Aorta (tissue), 5 donors: ENCODE data around the gene CHPT1. TPM values are rescaled to one million over a fixed set of nuclear protein-coding genes. Genes with fewer than 3 reads are reported as not detected.

ENCODE experiments used
- ATAC-seq: fragments of 200-7000 bp; cut with Tn5 transposase; one replicate; pipeline ENCODE4 v1.9.1; 2022; ENCODE audit warnings: moderate library complexity; ENCODE audit not compliant: low FRiP score
- DNase-seq, 2 donors: peaks; one replicate each; pipeline ENCODE4 v3.0.0-alpha.2; 2020
- H3K27ac ChIP-seq, 2 donors: one replicate each; pipeline ENCODE4 v1.5.1; 2013; ENCODE audit warnings: low read length in 2 of 2, mild to moderate bottlenecking in 2 of 2, moderate library complexity in 2 of 2, control low read depth in 1 of 2, inconsistent platforms in 1 of 2, low read depth in 1 of 2
- H3K27me3 ChIP-seq, 2 donors: one replicate each; pipeline ENCODE4 v1.6.1; 2013; ENCODE audit warnings: control low read depth in 1 of 2, low read length in 1 of 2, mild to moderate bottlenecking in 1 of 2, moderate library complexity in 1 of 2; ENCODE audit not compliant: insufficient read depth in 2 of 2, control insufficient read depth in 1 of 2
- H3K36me3 ChIP-seq, 2 donors: one replicate each; pipeline ENCODE4 v1.6.1; 2013; ENCODE audit warnings: control low read depth in 1 of 2, low read length in 1 of 2, mild to moderate bottlenecking in 1 of 2; ENCODE audit not compliant: insufficient read depth in 2 of 2, control insufficient read depth in 1 of 2
- H3K4me1 ChIP-seq, 2 donors: one replicate each; pipeline ENCODE4 v1.6.1; 2013; ENCODE audit warnings: low read length in 2 of 2, control low read depth in 1 of 2, mild to moderate bottlenecking in 1 of 2, moderate library complexity in 1 of 2; ENCODE audit not compliant: insufficient read depth in 2 of 2, control insufficient read depth in 1 of 2
- H3K4me3 ChIP-seq, 2 donors: one replicate each; pipeline ENCODE4 v1.5.1; 2013; ENCODE audit warnings: low read length in 2 of 2, control low read depth in 1 of 2, mild to moderate bottlenecking in 1 of 2
- H3K9me3 ChIP-seq: one replicate; pipeline ENCODE4 v1.6.1; 2013; ENCODE audit warnings: mild to moderate bottlenecking, low read length; ENCODE audit not compliant: control insufficient read depth
- WGBS, 2 donors: extraction: QIAGEN DNeasy Blood & Tissue Kit; methylation state at CpG; one replicate each; pipeline ENCODE4 v1.1.7; 2013; 5-methylcytosine and 5-hydroxymethylcytosine counted together
- intact Hi-C, 2 donors: fragments of 100-400 bp; cut with DNase I; formaldehyde crosslinking; loops; one replicate each; pipeline versions ENCODE4 v1.14.2 to v1.15.0; 2022
- polyA plus RNA-seq, 2 donors: library from polyadenylated mRNA; stranded (reverse); fragments of 200-250 nt; gene quantifications; one replicate each; pipeline ENCODE4 v1.2.3, GENCODE V29; 2013
- total RNA-seq, 2 donors: library from RNA; stranded (reverse); fragmentation: NEBNext Ultra II Directional; extraction: Animal tissue kit (Norgen Biotek cat#: 25700); gene quantifications; one replicate each; pipeline ENCODE4 v1.2.1, GENCODE V29; 2021
- donor health status: healthy with polysubstance abuse.
- donor health status: Bipolar disorder and iron deficiency.
- donor health status: DM: no; HTN: no; CAD: no.
- donor health status: DM: no; HTN: no; CAD: no.
- donor health status: DM: yes; HTN: yes; CAD: no.

CHPT1 gene
- total and polyA plus RNA-seq, 4 donors = 34.1 to 83.8 (median 45.9) TPM

- no peak for ATAC-seq
These were observed 3.1 kb upstream of the CHPT1 start for GRCh38 chr12:101694297-101694848.

GRCh38 chr12:101694986-101695385 is 2.5 kb upstream of the CHPT1 start:
- intact Hi-C loops = no loop called here
- Histone ChIP-seq H3K4me3 (no peak overlapping the region), H3K36me3 (no peaks in the 10 kb centered on the region), H3K27ac (no peak overlapping the region), H3K9me3 (no peaks in the 10 kb centered on the region), H3K4me1 (no peaks in the 10 kb centered on the region), H3K27me3 (no peaks in the 10 kb centered on the region)
- DNase-seq (no peak), ATAC-seq (no peak)
- 99% methylated on average over 2 of the region's 2 CpGs for WGBS, 2 donors

More at GRCh38 chr12:101694297-101694848, 3.1 kb upstream of the CHPT1 start:
- Histone ChIP-seq H3K36me3 (no peaks in the 10 kb centered on the region), H3K4me3 (no peak overlapping the region), H3K4me1 (no peaks in the 10 kb centered on the region), H3K9me3 (no peaks in the 10 kb centered on the region), H3K27ac (no peak overlapping the region), H3K27me3 (no peaks in the 10 kb centered on the region)
- WGBS, 2 donors = 96 to 97% methylated on average over 2 of the region's 2 CpGs
- no peak for DNase-seq
- intact Hi-C loops = no loop called here

- H3K27ac ChIP-seq = no peak overlapping the region
- no peak for DNase-seq
- no peaks in the 10 kb centered on the region for H3K36me3 ChIP-seq
These were observed 1.7 kb upstream of the CHPT1 start for GRCh38 chr12:101695706-101696105.

GRCh38 chr12:101696251-101697196 is 916 bp upstream of the CHPT1 start:
- Histone ChIP-seq H3K4me1 (no peaks in the 10 kb centered on the region), H3K4me3 (peak overlapping the region; percentile 52 to 68), H3K27me3 (no peaks in the 10 kb centered on the region), H3K27ac (peak overlapping the region in 1 of 2 donors; percentile 64), H3K9me3 (no peaks in the 10 kb centered on the region), H3K36me3 (no peaks in the 10 kb centered on the region)
- intact Hi-C loops = no loop called here
- DNase-seq = peak; percentile 56 to 74
- 17 to 21% methylated on average over 18 of the region's 18 CpGs for WGBS, 2 donors
- peak; percentile 15 for ATAC-seq

More at GRCh38 chr12:101695706-101696105, 1.7 kb upstream of the CHPT1 start:
- H3K9me3 ChIP-seq = no peaks in the 10 kb centered on the region
- H3K27me3 ChIP-seq = no peaks in the 10 kb centered on the region
- intact Hi-C loops = no loop called here
- no peak overlapping the region for H3K4me3 ChIP-seq
- no peaks in the 10 kb centered on the region for H3K4me1 ChIP-seq
- no peak for ATAC-seq
- 92 to 97% methylated on average over 1 of the region's 1 CpG for WGBS, 2 donors

GRCh38 chr12:101697930-101698799 is 725 bp downstream of the CHPT1 start:
- peak; percentile 80 for ATAC-seq
- Histone ChIP-seq H3K27me3 (no peaks in the 10 kb centered on the region), H3K36me3 (no peaks in the 10 kb centered on the region), H3K9me3 (no peaks in the 10 kb centered on the region), H3K4me1 (peaks cover 0 to 2% of the 10 kb centered on the region in 2 donors), H3K4me3 (peak overlapping the region; percentile 52 to 68), H3K27ac (peak overlapping the region; percentile 43 to 70)
- DNase-seq = peak; percentile 62 to 85
- 0% methylated on average over 48 to 67 of the region's 67 CpGs for WGBS, 2 donors
- intact Hi-C loops = no loop called here

GRCh38 chr12:101698800-101699347 is 1.4 kb downstream of the CHPT1 start:
- WGBS, 2 donors = 81 to 82% methylated on average over 12 of the region's 12 CpGs
- H3K4me1 ChIP-seq = peaks cover 0 to 2% of the 10 kb centered on the region in 2 donors
- intact Hi-C loops = no loop called here
- DNase-seq (no peak), ATAC-seq (no peak)
- H3K9me3 ChIP-seq = no peaks in the 10 kb centered on the region
- H3K4me3 ChIP-seq = peak overlapping the region; percentile 52 to 68
- H3K27me3 ChIP-seq = no peaks in the 10 kb centered on the region
- no peaks in the 10 kb centered on the region for H3K36me3 ChIP-seq
- no peak overlapping the region for H3K27ac ChIP-seq

GRCh38 chr12:101700299-101700820 is 2.9 kb downstream of the CHPT1 start:
- DNase-seq (no peak), ATAC-seq (no peak)
- Histone ChIP-seq H3K4me3 (no peak overlapping the region), H3K36me3 (no peaks in the 10 kb centered on the region), H3K4me1 (peaks cover 0 to 2% of the 10 kb centered on the region in 2 donors), H3K9me3 (no peaks in the 10 kb centered on the region), H3K27ac (no peak overlapping the region), H3K27me3 (no peaks in the 10 kb centered on the region)
- 88 to 89% methylated on average over 2 of the region's 2 CpGs for WGBS, 2 donors
- intact Hi-C loops = no loop called here

- intact Hi-C loops = no loop called here
- DNase-seq (no peak), ATAC-seq (no peak)
- WGBS, 2 donors = 84 to 88% methylated on average over 3 of the region's 3 CpGs
- H3K27ac ChIP-seq = no peak overlapping the region
- no peaks in the 10 kb centered on the region for H3K36me3 ChIP-seq
- no peaks in the 10 kb centered on the region for H3K9me3 ChIP-seq
- no peaks in the 10 kb centered on the region for H3K27me3 ChIP-seq
- H3K4me3 ChIP-seq = no peak overlapping the region
- peaks cover 0 to 2% of the 10 kb centered on the region in 2 donors for H3K4me1 ChIP-seq
These were observed 6.0 kb downstream of the CHPT1 start for GRCh38 chr12:101703487-101703886.
